Stimulated activated CD4-positive, alpha-beta T cell treated with anti-CD3 and anti-CD28 coated beads, Interleukin-1b, Interleukin-23, amount 100 ng/mL, for 4 hours (primary cell): ENCODE measurements around the gene HLCS.
"Not testable (repeated sequence)": the region's sequence is repeated elsewhere in the genome, so short reads cannot be mapped to it uniquely, and the experiment has no call there.

Experiments used
- DNase-seq, 2 donors: peaks; one replicate each; pipeline ENCODE4 v3.0.0-alpha.2; 2020; ENCODE audit warnings: low read depth in 2 of 2

Gene HLCS

DNA sequence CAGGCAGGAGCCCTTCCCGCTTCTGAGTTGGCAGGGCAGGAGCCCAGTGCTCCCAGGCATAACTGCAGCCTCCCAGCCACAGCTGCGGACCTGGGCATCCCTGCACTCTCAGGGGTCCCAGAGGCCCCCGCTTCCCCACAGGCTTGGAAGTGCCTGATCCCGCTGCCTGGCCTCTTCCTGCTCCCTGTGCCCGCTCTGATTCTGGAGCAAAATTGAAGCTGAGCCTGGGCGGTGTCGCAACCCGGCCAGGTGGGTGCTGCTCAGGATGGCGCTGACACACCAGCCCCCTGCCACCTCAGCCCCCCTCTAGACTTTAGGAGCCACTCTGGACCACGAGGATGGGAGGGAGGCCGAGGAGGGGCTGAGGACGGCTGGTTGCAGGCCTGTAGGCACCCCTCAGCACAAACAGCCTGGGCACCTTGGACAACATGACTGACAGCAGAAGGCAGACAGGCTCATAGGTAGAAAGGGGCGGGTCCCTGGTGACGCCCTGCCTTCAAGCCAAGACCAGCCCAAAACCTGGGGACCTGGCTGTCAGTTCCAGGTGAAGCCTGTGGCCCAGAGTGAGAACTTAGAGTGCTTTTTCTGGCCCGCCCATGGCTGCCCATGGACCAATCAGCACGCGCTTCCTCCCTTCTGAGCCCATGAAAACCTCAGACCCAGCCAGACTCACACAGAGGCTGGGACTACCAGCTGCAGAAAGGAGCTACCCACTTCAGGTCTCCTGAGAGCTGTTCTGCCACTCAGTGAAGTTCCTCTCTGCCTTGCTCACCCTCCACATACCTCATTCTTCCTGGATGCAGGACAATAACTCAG, 7.2 kb downstream of the HLCS start:
- no peak for DNase-seq

GRCh38 chr21:36955783-36956182, 10.7 kb downstream of the HLCS start:
- no peak for DNase-seq

GRCh38 chr21:36952331-36952730, 14.1 kb downstream of the HLCS start:
- DNase-seq = not testable (repeated sequence)

DNA sequence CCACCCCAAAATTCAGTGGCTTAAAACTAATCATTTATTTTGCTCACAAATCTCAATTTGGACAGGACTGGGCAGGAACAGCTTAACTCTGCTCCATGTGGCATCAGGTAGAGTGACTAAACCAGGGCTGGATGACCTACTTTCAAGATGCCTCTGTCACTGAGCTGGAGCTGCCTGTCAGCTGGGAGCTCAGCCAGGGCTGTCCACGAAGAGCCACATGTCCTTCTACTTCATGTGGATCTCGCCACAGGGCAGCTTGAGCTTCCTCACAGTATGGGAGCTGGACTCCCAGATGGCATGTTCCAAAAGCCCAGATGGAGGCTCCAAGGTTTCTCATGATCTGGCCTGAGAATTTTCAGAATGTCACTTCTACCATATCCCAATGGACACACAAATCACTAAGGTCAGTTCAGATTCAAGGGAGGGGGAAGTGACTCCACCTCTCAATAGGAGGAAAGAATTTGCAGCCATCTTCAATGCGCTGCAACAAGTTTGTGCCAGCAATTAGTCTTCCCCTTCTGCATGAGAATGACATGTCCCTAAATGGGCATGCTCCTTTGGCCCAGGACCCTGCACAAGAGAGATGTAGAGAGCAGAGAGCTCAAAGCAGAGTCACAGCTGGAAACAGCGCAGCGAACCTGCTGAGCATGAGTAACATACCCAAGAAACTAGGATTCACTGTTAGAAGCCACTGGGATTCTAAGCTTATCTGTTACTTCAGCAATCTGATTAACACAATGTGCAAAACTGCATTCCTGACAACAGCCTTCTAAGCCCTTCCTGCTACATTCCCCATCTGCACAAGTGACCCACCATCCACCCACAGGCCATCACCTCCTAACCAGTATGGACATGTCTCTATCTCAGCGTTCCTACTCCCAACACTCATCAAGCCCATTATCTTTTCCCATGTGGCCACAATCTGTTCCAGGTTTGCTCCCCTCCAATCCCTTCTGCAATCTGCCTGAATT, 17.0 kb downstream of the HLCS start:
- DNase-seq = no peak

DNA sequence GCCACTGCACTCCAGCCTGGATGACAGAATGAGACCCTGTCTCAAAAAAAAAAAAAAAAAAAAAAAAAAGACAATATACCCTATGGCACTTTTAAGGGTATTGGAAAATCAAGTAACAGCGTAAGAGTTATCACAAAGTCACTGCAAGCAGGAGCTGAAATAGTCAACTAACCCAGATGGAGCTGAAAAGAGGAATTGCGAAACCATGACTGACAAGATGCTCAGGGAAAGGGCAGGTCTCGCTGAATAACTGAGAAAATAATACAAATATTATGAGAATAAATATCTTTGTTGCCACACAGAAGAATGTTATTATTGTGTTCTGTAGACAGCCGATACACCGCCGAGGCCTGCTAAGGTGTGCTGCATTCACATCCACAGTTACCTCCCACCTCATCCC, 17.8 kb downstream of the HLCS start:
- no peak for DNase-seq

DNA sequence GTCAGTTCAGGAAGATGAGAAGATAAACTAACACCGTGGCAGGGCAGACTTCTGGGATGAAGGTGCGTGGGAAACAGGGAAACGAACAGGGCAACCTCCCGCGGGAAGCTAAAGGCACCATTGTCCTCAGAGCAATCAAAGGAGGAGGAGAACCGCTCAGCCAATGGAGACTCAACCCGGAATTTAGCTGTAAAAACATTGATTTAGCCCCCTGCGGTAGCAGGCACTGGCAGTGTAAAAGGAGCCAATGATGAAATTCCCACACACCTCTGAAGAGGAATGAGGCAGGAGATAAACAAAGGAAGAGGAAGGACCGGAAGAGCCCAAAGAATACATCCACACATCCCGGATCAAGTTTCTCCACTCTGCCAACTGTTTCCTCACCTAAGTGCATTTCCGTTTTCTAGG, 19.5 kb downstream of the HLCS start:
- no peak for DNase-seq

DNA sequence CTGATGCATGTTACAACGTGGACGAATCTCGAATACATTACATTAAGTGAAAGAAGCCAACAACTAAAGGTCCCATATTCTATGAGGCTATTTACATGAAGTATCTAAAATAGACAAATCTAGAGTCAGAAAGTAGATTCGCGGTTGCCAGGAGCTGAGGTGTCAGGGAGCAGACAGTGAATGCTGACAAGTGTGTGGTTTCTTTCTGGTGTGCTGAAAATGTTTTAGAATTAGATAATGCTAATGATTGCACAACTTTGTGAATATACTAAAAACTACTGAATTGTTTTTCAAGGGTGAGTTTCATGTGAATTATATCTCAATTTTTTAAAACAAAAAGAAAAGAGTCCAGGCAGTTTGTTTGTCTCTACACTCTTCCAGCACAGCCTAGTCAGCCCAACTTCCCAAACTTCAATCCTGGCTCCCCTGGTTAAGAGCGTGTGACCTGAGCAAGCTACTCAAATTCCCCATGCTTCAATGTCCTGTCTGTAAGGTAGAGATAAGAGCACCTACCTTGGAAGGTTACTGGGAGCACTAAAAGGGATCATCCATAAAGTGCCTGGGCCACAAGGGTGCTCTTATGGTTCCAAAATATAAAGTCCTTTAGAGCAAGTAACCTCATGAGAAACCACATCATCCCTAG, 20.9 kb downstream of the HLCS start:
- no peak for DNase-seq

- DNase-seq = no peak
Measured at GRCh38 chr21:36936361-36937135, 29.9 kb downstream of the HLCS start.

GRCh38 chr21:36934864-36935420, 31.5 kb downstream of the HLCS start:
- no peak for DNase-seq

DNA sequence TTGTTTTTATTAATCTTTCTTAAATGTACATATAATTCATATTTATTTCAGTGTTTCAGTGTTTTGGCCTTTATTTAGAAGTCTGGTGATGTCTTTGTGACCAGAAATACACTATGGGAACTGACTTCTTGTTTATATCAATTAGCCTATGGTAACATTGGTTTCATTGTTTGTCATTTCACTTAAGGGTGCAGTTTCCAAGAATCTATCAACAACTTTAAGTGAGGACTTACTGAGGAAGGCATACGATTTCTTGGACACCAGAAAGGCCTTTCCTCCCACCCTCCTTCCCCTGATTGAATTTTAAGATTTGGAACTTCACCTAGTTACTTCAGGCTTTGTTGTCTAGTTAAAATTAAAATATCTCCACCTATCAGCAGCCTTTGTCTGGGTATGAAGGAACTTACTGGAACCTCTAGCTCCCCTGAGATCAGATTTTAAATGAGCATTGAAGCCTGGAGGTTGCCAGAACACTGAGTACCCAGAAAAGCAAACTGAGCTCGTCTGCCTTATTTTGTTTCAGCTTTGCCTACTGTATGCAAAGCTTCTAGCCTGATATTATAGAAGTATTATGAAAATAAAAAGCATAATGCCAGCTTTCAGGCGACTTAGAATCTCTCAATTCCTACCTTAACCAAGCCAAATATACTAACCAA, 34.2 kb downstream of the HLCS start:
- no peak for DNase-seq

- DNase-seq = no peak
Measured at GRCh38 chr21:36929622-36930021, 36.8 kb downstream of the HLCS start.

- no peak for DNase-seq
Measured at GRCh38 chr21:36928960-36929359, 37.5 kb downstream of the HLCS start.

DNA sequence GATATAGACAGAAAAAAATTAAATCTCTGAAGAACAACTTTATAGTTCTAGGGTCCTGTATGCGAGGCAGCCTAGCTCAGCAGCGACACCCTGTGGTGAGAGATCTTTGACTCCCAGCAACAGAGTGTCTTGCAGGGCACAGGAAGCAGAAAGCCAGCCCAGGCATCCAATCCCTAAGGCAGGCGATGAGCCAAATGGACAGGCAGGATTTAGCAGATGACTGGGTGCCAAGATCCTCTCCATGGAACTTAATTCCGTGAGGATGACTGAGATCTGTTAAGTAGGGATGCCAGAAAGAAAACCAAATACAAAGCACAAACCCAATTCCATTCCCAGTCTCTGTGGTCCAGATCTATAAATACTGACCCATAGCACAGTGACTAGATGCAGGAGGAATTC, 38.8 kb downstream of the HLCS start:
- DNase-seq = peak; percentile 64 to 66

DNA sequence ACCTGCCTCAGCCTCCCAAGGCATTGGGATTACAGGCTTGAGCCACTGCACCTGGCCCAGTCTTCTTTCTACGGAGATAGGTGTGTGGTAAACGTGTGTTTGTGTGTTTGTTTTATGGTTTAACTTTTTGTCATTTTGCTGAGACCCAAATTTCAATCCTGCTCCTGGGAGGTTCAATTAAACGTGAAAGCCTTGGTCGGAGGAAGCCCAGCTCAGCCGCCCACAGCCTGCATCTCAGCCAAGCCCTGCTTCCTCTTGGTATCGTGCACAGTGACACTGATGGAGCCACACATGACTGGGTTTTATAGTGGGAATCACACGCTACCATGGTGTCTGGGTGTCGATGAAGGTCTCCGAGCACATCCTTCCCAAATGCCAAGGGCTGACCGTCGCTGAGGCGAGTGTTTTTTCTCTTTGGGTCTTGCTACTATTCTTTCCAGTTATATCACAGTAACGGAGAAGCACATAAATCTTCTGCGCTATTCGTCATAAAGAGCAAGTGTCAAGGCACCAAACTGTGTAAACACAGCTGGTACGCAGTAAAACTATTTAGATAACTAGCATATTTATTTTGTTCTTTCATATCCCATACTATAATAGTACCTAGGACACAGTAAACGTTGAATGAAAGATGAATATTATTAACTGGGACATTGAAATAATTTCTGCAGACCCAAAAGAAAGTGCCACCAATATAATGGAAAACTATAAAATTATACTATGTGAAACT, 39.3 kb downstream of the HLCS start:
- no peak for DNase-seq

DNA sequence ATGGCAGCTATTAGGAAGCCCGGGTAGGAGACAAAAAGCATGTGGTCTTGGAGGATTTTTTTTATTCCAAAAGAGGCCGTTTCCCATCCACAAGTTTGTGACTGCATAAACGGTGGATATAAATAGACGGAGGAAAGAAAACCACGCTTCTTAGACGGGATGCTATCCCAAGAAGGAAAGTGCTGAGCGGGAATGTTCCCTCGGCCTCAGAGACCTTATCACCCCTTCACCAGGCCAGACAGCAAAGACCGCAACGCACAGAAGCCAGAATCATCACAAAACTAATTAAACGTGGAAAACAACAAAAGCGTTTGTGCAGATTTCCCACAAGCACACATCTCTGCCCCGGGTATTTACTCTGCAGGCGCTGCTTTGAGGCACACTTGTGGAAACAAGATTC, 43.2 kb downstream of the HLCS start:
- DNase-seq = no peak

DNA sequence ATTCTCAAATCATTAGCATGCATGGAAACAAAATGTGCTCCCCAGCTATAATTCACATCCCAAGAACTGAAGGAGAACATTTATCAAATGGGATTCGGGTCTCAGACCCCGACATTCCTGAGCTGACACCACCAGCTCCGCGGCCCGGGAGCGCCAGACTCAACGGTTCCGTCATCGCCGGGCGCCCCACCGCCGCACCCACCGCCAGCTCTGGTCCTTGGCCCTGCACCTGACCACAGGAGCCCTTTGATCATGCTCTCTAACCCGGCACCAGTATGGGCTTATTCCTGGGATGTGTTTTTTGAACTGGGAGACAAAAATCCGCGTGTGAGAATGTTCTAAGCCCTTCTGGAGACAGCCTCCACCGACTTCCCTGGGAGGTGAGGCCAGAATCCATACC, 43.6 kb downstream of the HLCS start:
- no peak for DNase-seq

DNA sequence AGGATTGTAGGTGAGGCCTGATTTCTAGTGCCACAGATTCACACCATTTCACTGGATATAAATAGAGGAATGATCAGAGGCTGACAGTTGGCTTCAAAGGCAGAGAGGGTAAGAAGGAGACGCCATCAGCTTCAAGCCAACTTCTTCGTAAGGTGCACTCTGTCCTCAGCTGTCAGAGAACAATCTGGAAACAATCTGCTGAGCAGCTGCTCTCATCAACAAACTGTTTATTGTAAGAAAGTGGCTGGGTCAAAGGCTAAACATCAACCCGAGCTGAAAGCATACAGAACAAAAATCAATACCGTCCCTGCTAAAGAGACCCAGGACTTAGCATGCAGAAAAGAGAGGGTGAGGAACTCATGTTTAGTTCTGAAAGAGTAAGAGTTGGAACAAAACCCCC, 48.2 kb downstream of the HLCS start:
- no peak for DNase-seq

DNA sequence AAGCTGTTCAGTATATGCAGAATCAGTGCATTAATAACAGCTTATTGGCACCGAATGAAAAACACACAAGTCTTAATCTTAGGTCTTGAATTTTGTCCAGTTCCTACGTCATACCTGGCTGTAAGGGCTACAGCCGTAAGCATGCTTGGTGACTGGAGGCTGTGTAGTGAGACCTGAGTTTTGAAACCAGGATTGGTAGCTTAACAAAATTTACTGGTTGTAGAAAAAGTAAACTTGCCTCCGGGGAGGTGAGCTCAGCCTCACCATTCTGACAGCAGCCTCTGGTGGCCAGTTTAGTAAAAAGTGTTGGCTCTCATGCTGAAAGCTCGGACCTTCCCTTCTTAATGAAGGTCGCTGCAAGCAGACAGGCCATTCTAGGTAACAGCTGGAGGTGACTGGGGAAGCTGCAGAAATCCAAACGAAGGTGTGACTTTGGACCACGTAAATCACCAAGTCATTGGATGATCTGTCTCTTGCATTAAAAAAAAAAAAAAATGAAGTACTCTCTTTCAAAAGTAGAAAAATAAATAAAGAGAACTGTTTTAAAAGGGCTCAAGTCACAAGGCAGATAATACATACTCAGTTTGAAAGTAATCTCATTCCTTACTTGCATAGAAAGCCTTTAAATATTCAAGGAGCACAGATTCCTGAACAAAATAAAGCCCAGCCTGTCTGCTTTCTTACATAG, 48.9 kb downstream of the HLCS start:
- no peak for DNase-seq

GRCh38 chr21:36916718-36917117, 49.8 kb downstream of the HLCS start:
- DNase-seq = no peak
